ENCODE measurements around the gene TCFL5.
A peak's percentile ranks its signal among the peaks of the same experiment; 100 is the strongest.

TCFL5 gene

GRCh38 chr20:62802026-62802712, 59.5 kb downstream of the TCFL5 start:
- Histone ChIP-seq H3K9ac (ENCODE audit: insufficient read length) (no peak overlapping the region), H3K9me3 (ENCODE audit: low read depth, low read length) (no peaks in the 10 kb centered on the region), H3K4me3 (no peak overlapping the region), H3K36me3 (ENCODE audit: insufficient read depth, low read length) (peaks cover 36% of the 10 kb centered on the region), H3K27ac (no peak overlapping the region)
- no peak for DNase-seq (ENCODE audit: low read depth, low spot score)
- TF ChIP-seq EZH2 (IDR thresholded peaks at IDR 0.05) (no peak), POLR2AphosphoS5 (IDR thresholded peaks at IDR 0.05; ENCODE audit: borderline replicate concordance, low read depth, low read length) (no peak), FOXP2 (optimal IDR thresholded peaks at IDR 0.05; ENCODE audit: control extremely low read depth, extremely low read length, insufficient read depth) (no peak)

GRCh38 chr20:62801284-62802010, 60.2 kb downstream of the TCFL5 start:
- Histone ChIP-seq H3K36me3 (ENCODE audit: insufficient read depth, low read length) (peaks cover 36% of the 10 kb centered on the region), H3K4me3 (no peak overlapping the region), H3K9ac (ENCODE audit: insufficient read length) (no peak overlapping the region), H3K27ac (no peak overlapping the region), H3K9me3 (ENCODE audit: low read depth, low read length) (no peaks in the 10 kb centered on the region)
- TF ChIP-seq POLR2AphosphoS5 (IDR thresholded peaks at IDR 0.05; ENCODE audit: borderline replicate concordance, low read depth, low read length) (no peak), EZH2 (IDR thresholded peaks at IDR 0.05) (no peak), FOXP2 (optimal IDR thresholded peaks at IDR 0.05; ENCODE audit: control extremely low read depth, extremely low read length, insufficient read depth) (no peak)
- no peak for DNase-seq (ENCODE audit: low read depth, low spot score)

GRCh38 chr20:62800314-62801259, 61.0 kb downstream of the TCFL5 start:
- TF ChIP-seq FOXP2 (optimal IDR thresholded peaks at IDR 0.05; ENCODE audit: control extremely low read depth, extremely low read length, insufficient read depth) (no peak), EZH2 (IDR thresholded peaks at IDR 0.05) (no peak)
- Histone ChIP-seq H3K9me3 (ENCODE audit: low read depth, low read length) (no peaks in the 10 kb centered on the region), H3K4me3 (no peak overlapping the region), H3K9ac (ENCODE audit: insufficient read length) (no peak overlapping the region), H3K36me3 (ENCODE audit: insufficient read depth, low read length) (peaks cover 36% of the 10 kb centered on the region), H3K27ac (0 out of 2 replicates have a peak overlapping the region, but pooled peaks have one; percentile 13)
- no peak for DNase-seq (ENCODE audit: low read depth, low spot score)

GRCh38 chr20:62799873-62800272, 61.7 kb downstream of the TCFL5 start:
- H3K27ac ChIP-seq = 0 out of 2 replicates have a peak overlapping the region, but pooled peaks have one; percentile 13
- H3K4me3 ChIP-seq = no peak overlapping the region
- peaks cover 36% of the 10 kb centered on the region for H3K36me3 ChIP-seq (ENCODE audit: insufficient read depth, low read length)
- no peaks in the 10 kb centered on the region for H3K9me3 ChIP-seq (ENCODE audit: low read depth, low read length)
- no peak overlapping the region for H3K9ac ChIP-seq (ENCODE audit: insufficient read length)
- DNase-seq (ENCODE audit: low read depth, low spot score) = no peak
- TF ChIP-seq FOXP2 (optimal IDR thresholded peaks at IDR 0.05; ENCODE audit: control extremely low read depth, extremely low read length, insufficient read depth) (no peak), EZH2 (IDR thresholded peaks at IDR 0.05) (no peak), POLR2AphosphoS5 (IDR thresholded peaks at IDR 0.05; ENCODE audit: borderline replicate concordance, low read depth, low read length) (no peak)

GRCh38 chr20:62799459-62799858, 62.2 kb downstream of the TCFL5 start:
- Histone ChIP-seq H3K4me3 (no peak overlapping the region), H3K9me3 (ENCODE audit: low read depth, low read length) (no peaks in the 10 kb centered on the region), H3K36me3 (ENCODE audit: insufficient read depth, low read length) (peaks cover 36% of the 10 kb centered on the region), H3K27ac (no peak overlapping the region), H3K9ac (ENCODE audit: insufficient read length) (no peak overlapping the region)
- no peak for DNase-seq (ENCODE audit: low read depth, low spot score)
- TF ChIP-seq POLR2AphosphoS5 (IDR thresholded peaks at IDR 0.05; ENCODE audit: borderline replicate concordance, low read depth, low read length) = no peak
- TF ChIP-seq FOXP2 (optimal IDR thresholded peaks at IDR 0.05; ENCODE audit: control extremely low read depth, extremely low read length, insufficient read depth) = no peak
- TF ChIP-seq EZH2 (IDR thresholded peaks at IDR 0.05) = no peak

GRCh38 chr20:62799036-62799435, 62.6 kb downstream of the TCFL5 start:
- no peaks in the 10 kb centered on the region for H3K9me3 ChIP-seq (ENCODE audit: low read depth, low read length)
- no peak overlapping the region for H3K9ac ChIP-seq (ENCODE audit: insufficient read length)

GRCh38 chr20:62797671-62798532, 63.7 kb downstream of the TCFL5 start:
- no peak for TF ChIP-seq POLR2AphosphoS5 (IDR thresholded peaks at IDR 0.05; ENCODE audit: borderline replicate concordance, low read depth, low read length)
- 0 out of 2 replicates have a peak overlapping the region, but pooled peaks have one; percentile 31 for H3K27ac ChIP-seq
- H3K9me3 ChIP-seq (ENCODE audit: low read depth, low read length) = no peaks in the 10 kb centered on the region
- H3K9ac ChIP-seq (ENCODE audit: insufficient read length) = no peak overlapping the region
- no peak for DNase-seq (ENCODE audit: low read depth, low spot score)
- H3K4me3 ChIP-seq = no peak overlapping the region; the same call in 1 of the 2 replicates
- H3K36me3 ChIP-seq (ENCODE audit: insufficient read depth, low read length) = peaks cover 36% of the 10 kb centered on the region

More at GRCh38 chr20:62799036-62799435, 62.6 kb downstream of the TCFL5 start:
- no peak for DNase-seq (ENCODE audit: low read depth, low spot score)
- H3K27ac ChIP-seq = no peak overlapping the region
- no peak overlapping the region for H3K4me3 ChIP-seq
- TF ChIP-seq EZH2 (IDR thresholded peaks at IDR 0.05) = no peak
- TF ChIP-seq POLR2AphosphoS5 (IDR thresholded peaks at IDR 0.05; ENCODE audit: borderline replicate concordance, low read depth, low read length) = no peak
- TF ChIP-seq FOXP2 (optimal IDR thresholded peaks at IDR 0.05; ENCODE audit: control extremely low read depth, extremely low read length, insufficient read depth) = no peak
- H3K36me3 ChIP-seq (ENCODE audit: insufficient read depth, low read length) = peaks cover 36% of the 10 kb centered on the region
